GM19023 (cell line): Measurements from ENCODE around the gene UBE2R2.

Experiments
- ATAC-seq: cut with Tn5 transposase; IDR thresholded peaks from one replicate; pipeline ENCODE4 v1.9.1; 2021; ENCODE audit warnings: mild to moderate bottlenecking, moderate library complexity; ENCODE audit not compliant: unreplicated experiment

UBE2R2 gene

GRCh38 chr9:33880211-33881089, 63.5 kb downstream of the UBE2R2 start:
- no peak for ATAC-seq

DNA sequence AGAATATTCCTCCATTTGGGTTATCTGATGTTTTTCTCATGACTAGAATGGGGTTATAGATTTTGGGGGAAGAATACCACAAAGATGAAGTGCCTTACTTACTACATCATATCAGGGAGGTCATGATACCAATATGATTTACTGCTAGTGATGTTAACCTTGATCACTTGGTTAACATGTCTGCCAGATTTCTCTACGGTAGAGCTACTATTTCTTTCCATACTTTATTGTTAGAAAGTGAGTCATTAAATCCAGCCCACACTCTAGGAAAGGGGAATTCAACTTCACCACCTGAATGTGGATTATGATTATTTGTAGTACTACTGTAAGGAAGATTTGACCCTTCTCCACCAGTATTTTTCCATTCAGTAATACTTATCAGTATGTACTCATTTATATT, 64.7 kb downstream of the UBE2R2 start:
- no peak for ATAC-seq

- ATAC-seq: no peak
Observed at GRCh38 chr9:33884856-33885701, 68.1 kb downstream of the UBE2R2 start.

DNA sequence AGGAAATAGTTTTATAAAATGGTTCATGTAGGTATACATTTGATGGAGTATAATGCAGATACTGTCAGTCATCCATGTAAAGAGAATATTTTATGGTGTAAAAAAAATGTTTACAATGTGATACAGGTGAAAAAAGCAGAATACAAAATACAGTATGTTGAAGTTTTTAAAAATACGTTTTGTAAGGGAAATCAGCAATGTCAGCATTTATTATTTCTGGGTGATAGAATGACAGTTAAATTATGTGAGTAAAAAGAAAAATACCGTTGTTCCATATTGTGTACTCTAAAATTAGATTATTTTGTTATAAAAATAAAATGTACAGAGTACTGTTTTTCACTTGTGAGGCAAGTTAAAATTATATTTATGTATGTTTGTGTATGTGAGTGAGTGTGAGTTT, 69.0 kb downstream of the UBE2R2 start:
- no peak for ATAC-seq

GRCh38 chr9:33893861-33894260, 76.9 kb downstream of the UBE2R2 start:
- no peak for ATAC-seq

DNA sequence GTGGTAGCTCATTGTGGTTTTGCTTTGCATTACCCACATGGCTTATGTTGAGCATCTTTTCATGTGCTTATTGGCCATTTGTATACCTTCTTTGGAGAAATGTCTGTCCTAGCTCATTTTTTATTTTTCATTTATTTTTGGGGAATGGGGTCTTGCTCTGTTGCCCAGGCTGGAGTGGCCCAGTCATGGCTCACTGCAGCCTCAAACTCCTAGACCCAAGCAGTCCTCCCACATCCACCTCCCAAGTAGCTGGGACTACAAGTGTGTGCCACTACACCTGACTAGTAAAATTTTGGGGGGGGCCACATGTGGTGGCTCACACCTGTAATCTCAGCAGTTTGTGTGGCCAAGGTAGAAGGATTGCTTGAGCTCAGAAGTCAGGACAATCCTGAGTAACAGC, 77.4 kb downstream of the UBE2R2 start:
- no peak for ATAC-seq

GRCh38 chr9:33903157-33903780, 86.3 kb downstream of the UBE2R2 start:
- no peak for ATAC-seq

DNA sequence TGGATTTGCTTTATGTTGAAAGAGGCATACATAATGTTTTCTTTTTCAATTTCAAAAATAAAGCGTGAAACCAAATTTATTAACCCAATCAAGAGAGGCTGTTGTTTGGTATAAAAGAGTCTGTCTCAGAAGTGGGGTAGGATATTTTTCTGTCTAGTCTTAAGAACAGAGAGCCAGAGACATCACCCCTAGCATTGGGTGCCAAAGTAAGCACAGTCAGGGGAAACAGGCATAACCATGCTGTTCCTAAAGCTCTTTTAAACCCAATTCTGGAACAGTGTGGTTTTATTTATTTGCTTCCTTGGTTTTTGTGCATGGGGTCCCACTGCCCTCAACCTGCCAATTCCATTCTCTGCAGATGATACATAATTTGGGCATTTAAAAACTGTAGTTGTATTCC, 88.2 kb downstream of the UBE2R2 start:
- ATAC-seq: no peak

GRCh38 chr9:33906769-33907168, 89.8 kb downstream of the UBE2R2 start:
- ATAC-seq: no peak

GRCh38 chr9:33907347-33907746, 90.4 kb downstream of the UBE2R2 start:
- no peak for ATAC-seq

- ATAC-seq: no peak
Observed at GRCh38 chr9:33908114-33908513, 91.2 kb downstream of the UBE2R2 start.

GRCh38 chr9:33908749-33909148, 91.8 kb downstream of the UBE2R2 start:
- no peak for ATAC-seq

DNA sequence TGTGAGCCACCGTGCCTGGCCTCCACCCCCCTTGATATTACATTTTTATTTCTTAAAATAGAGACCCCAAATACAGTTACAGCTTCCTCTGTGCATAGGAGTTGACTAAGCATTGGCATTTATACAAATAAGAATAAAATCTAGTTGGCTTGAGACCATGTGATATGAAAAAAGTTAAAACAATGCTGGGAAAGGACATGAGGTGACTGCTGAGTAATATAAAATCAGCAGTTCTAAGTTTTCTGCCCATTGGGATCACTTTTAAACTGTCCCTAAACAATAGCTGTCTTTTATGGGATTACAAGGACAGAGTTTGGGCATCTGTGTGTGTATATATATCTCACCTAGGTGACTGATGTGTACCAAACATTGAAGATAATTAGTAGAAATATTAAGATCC, 96.6 kb downstream of the UBE2R2 start:
- ATAC-seq: no peak

DNA sequence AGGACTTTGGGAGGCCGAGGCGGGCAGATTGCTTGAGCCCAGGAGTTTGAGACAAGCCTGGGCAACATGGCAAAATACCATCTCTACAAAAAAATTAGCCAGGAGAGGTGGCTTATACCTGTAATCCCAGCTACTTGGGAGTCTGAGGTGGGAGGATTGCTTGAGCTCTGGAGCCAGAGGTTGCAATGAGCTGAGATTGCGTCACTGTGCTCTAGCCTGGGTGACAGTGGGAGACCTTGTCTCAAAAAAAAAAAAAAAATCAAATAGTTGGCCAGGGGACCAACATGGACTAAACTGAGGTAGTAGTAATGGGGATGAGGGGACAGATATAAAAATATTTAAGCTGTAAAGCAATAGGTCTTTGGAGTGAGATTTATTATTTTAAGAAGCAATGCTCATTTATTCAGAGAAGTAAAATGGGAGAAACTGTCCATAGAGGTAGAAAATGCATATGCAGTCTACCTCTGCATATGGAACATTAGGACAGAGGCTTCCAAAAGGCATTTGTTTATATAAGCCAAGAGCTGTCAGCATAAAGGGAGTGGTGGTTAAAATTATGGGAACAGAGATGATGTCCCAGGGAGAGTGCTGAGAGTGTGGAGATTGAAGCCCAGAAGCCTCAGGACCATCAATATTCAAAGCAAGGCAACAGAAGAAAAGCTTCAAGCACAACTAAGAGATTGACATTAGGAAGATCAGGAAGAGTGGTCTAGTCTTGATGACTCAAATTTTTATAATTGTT, 98.1 kb downstream of the UBE2R2 start:
- no peak for ATAC-seq

GRCh38 chr9:33917036-33917435, 100.1 kb downstream of the UBE2R2 start:
- no peak for ATAC-seq

GRCh38 chr9:33919276-33919897, 102.4 kb downstream of the UBE2R2 start:
- no peak for ATAC-seq

DNA sequence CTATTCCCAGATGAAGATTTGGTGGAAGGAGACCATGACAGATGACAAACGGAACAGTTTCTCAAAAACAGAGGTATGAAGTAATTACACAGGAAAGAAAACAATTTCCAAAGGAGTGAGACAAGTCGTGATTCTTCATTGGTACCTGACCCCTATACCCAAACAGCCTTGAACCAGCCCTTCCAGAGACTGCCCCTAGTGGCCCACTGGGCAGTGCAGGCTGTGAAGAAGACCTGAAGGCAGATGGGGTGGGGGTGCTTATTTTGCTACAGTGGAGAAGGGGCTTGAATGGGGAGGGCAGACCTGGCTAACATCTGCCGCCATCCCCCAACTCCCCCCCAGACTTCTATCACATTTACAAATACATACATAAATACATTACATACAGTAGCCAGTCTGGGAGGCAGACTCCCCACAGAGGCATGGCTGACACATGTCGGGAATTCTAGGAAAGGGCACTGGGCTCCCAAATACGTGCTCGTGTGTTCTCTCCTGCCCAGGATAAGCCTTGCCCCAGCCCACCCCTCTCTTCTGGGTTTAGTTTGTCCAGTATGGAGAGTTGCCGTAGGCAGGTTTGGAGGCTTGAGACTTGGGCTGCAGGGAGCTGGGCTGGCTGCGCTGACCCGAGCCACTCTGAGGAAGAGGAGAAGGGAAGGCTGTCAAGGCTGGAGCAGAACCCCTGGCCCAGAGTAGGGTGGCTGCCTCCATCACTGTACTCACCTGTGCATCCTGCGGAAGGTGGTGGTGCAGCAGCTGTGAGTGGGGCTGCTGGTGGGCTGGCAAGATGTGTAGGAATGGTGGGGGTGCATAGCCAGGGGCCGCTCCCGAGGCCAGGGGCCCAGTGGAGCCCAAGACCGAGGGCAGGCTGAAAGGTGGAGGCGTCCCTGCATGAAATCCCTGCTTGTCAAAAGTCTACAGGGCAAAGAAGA, 105.3 kb downstream of the UBE2R2 start:
- ATAC-seq: no peak

DNA sequence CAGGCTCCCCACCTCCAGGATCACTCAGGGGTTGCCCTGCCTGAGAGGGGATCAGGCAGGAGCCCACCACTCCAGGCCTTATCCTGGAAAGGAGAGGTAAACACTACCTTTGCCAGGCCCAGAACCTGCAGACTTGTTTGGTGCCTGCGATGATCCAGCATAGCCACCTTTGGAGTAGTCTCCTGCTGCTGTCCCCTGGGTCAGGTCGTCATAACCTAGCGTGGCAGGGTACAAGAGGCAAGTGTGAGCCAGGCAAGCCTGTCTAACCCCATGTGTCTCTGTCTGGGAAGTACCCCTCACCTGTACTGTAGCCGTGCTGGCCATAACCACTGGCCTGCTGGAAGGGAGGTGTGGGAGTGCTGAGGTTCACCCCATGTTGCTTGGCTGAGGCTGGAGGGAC, 106.1 kb downstream of the UBE2R2 start:
- ATAC-seq: no peak

GRCh38 chr9:33923998-33924701, 107.2 kb downstream of the UBE2R2 start:
- no peak for ATAC-seq
